CMK (cell line): Measurements from ENCODE around the gene OCIAD2.
"Not testable (repeated sequence)": the region's sequence is repeated elsewhere in the genome, so short reads cannot be mapped to it uniquely, and the experiment has no call there.

ENCODE experiments used
- DNase-seq: peaks from one replicate; pipeline ENCODE4 v3.0.0-alpha.2; 2010; ENCODE audit warnings: low read depth

The OCIAD2 gene

GRCh38 chr4:48907706-48908477 lies 1.3 kb upstream of the OCIAD2 start:
- DNase-seq, result no peak

GRCh38 chr4:48905363-48906015 lies 1.1 kb downstream of the OCIAD2 start:
- no peak for DNase-seq

- no peak for DNase-seq
Measured at GRCh38 chr4:48904541-48905142, 1.9 kb downstream of the OCIAD2 start.

GRCh38 chr4:48904101-48904500 lies 2.5 kb downstream of the OCIAD2 start:
- no peak for DNase-seq

GRCh38 chr4:48902266-48902665 lies 4.3 kb downstream of the OCIAD2 start:
- DNase-seq, result no peak

- no peak for DNase-seq
Measured at GRCh38 chr4:48901196-48901595, 5.4 kb downstream of the OCIAD2 start.

- no peak for DNase-seq
Measured at GRCh38 chr4:48899950-48900349, 6.6 kb downstream of the OCIAD2 start.

GRCh38 chr4:48899432-48899749 lies 7.2 kb downstream of the OCIAD2 start:
- no peak for DNase-seq

GRCh38 chr4:48898733-48899431 lies 7.7 kb downstream of the OCIAD2 start:
- peak; percentile 2 for DNase-seq

GRCh38 chr4:48896845-48897244 lies 9.7 kb downstream of the OCIAD2 start:
- peak; percentile 2 for DNase-seq

GRCh38 chr4:48891028-48891619 lies 15.4 kb downstream of the OCIAD2 start:
- no peak for DNase-seq

- not testable (repeated sequence) for DNase-seq
Measured at GRCh38 chr4:48889750-48890149, 16.8 kb downstream of the OCIAD2 start.

GRCh38 chr4:48881646-48882045 lies 24.9 kb downstream of the OCIAD2 start:
- not testable (repeated sequence) for DNase-seq

- no peak for DNase-seq
Measured at GRCh38 chr4:48879561-48880442, 26.8 kb downstream of the OCIAD2 start.

- no peak for DNase-seq
Measured at GRCh38 chr4:48877827-48878535, 28.6 kb downstream of the OCIAD2 start.

GRCh38 chr4:48864696-48865095 lies 41.9 kb downstream of the OCIAD2 start:
- DNase-seq, result not testable (repeated sequence)

GRCh38 chr4:48863728-48864127 lies 42.8 kb downstream of the OCIAD2 start:
- no peak for DNase-seq

GRCh38 chr4:48862661-48863060 lies 43.9 kb downstream of the OCIAD2 start:
- DNase-seq, result no peak

GRCh38 chr4:48862038-48862437 lies 44.5 kb downstream of the OCIAD2 start:
- no peak for DNase-seq

- DNase-seq, result no peak
Measured at GRCh38 chr4:48858130-48858529, 48.4 kb downstream of the OCIAD2 start.

GRCh38 chr4:48854982-48855381 lies 51.6 kb downstream of the OCIAD2 start:
- DNase-seq, result no peak
